Mesenteric fat pad (tissue), 1 donor: Measurements from ENCODE around the gene RAPGEF4. TPM values are rescaled to one million over a fixed set of nuclear protein-coding genes. Genes with fewer than 3 reads are reported as not detected.
"Not testable (repeated sequence)": the region's sequence is repeated elsewhere in the genome, so short reads cannot be mapped to it uniquely, and the experiment has no call there.

ENCODE experiments used
- DNase-seq: peaks from one replicate; pipeline ENCODE4 v3.0.0-alpha.2; 2020; ENCODE audit warnings: low spot score
- total RNA-seq: library from RNA; stranded (reverse); fragmentation: NEBNext Ultra II Directional; extraction: Animal tissue kit (Norgen Biotek cat#: 25700); gene quantifications from one replicate; pipeline ENCODE4 v1.2.1, GENCODE V29; 2021
- donor health status: DM: yes; HTN: yes; CAD: no.

The RAPGEF4 gene
- total RNA-seq, 1 donor from 2014 or later: 10.4 TPM

DNA sequence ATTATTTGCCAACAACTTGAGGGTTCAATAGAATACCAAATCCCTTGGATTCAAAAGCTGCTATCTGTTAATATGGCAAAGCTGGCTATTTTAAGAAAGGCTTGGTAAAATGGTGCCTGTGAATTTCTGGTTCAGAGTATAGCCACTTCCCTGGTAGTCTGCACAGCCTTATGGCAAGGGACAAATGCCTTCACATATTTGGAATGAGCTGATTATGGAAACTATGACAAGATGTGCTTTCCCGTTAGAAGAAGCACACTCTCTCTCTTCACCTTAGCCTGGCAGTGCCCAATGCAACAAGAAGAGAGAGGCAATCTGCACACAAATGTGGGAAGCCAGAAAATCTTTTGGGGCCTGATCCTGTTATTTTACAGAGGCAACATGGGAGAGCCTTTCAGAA is 292.5 kb downstream of the RAPGEF4 start:
- no peak for DNase-seq

DNA sequence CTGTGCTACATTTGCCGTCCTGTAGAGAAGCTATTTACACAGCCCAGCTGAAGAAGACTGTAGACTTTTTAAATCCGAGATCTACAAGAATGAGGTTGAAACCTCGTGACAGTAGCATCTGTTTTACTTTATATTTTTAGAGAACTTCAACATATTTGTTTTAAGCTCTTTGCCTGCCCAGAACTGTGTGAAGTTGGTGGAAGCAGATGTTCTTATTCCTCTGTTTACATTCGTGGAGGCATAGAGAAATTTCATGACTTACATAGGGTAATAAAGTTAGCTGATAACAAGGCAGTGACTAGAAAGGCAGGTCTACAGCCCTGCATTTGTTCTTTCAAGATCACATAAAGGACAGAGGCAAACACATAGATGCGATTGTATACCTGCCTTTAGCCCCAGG is 293.0 kb downstream of the RAPGEF4 start:
- no peak for DNase-seq

- DNase-seq: no peak
Measured at GRCh38 chr2:173030561-173031490, 295.2 kb downstream of the RAPGEF4 start.

GRCh38 chr2:173032032-173032431 is 296.4 kb downstream of the RAPGEF4 start:
- no peak for DNase-seq

- DNase-seq: no peak
Measured at GRCh38 chr2:173033084-173033483, 297.4 kb downstream of the RAPGEF4 start.

DNA sequence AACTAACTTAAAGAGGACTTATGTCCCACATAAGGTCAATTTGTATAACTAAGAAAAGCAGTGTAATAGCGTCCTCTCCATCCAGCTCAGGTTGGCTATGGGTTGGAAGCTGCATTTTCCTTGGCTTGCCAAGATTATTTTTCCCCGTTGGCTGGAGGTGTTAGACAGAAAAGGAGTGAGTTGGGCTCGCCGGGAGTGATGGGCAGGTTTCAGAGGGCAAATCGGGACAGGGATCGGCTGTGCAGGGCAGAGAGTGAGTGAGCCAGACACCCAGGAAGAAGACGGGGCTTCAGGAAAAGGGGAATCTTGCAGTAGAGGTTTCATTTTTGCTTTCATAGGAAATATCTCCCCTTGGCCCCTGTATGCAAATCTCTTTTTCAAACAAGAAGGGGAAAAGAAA is 298.5 kb downstream of the RAPGEF4 start:
- no peak for DNase-seq

- no peak for DNase-seq
Measured at GRCh38 chr2:173037245-173038120, 301.8 kb downstream of the RAPGEF4 start.

DNA sequence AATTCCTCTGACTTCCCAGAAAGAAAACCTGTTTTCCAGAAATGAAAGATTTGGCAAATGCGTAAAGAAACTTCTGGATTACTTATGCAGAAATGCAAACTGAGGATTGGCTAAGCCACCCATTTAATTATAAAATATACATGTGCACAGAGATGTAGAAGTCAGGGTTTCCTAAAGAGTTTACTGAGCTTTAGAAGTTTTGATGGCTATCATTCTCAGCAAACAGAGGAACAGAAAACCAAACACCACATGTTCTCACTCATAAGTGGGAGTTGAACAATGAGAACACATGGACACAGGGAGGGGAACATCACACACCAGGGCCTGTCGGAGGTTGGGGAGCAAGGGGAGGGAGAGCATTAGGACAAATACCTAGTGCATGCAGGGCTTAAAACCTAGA is 302.6 kb downstream of the RAPGEF4 start:
- not testable (repeated sequence) for DNase-seq

- no peak for DNase-seq
Measured at GRCh38 chr2:173040729-173041128, 305.1 kb downstream of the RAPGEF4 start.

- DNase-seq: no peak
Measured at GRCh38 chr2:173043476-173043875, 307.8 kb downstream of the RAPGEF4 start.

DNA sequence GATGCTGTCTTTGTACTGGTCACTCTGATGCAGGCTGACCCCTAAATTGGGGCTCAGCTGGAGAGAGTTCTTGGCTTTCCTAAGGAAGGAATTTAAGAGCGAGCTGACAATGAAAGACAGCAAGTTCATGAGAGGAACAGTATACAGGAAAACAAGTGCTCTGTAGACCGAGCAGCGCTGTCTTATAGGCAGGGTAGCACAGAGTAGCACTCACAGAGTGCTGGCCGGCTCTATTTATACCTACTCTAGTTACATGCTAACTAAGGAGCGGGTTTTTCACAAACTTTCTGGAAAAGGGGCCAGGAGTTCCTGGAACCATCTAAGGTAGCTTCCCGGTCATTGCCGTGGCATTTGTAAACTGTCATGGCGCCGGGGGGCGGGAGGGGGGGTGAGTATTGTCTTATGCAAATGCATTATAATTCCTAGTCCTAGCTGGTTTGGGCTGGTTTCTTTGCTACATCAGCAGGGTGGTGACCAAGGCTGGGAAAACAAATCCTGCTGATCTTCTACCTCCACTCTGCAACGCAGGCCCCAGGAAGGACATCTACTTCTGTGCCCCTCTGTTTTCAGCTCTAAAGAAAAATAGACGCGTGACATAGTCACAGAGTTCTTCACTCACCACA is 308.4 kb downstream of the RAPGEF4 start:
- no peak for DNase-seq

DNA sequence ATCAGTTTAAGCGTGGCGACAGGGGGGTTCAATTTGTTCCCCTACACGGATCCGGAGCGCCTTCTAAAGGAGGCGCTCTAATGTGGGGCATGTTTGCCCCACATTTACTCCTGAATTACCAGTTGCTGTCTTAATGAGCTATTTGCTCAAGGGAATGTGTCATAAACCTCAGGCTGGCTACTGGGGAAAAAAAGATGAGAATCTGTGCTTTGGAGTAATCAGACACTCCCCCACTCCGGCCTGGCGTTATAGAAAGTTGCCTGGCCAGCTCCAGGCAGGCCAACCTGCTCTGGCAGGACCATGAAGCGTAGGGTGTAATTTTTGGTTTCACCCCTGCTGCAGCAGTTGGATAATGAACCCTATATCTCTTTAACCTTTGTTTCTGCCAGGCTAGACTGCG is 309.0 kb downstream of the RAPGEF4 start:
- DNase-seq: no peak

DNA sequence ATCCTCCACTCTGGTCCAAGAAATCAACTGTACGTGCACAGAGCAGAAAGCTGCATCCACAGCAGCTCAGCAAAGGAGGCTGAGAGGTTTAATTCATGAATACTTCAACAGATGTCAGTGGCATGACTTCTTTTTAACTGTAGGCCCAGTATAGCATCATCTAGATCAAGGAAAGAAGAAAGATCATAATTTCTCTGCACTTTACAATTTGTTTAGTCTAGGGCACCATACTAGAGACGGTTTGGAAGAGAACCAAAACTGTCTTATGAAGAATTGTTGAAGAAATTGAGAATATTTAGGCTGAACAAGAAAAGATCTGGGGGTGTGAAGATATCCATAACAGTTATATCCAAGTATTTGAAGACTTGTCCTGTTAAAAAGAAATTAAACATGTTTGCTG is 309.5 kb downstream of the RAPGEF4 start:
- no peak for DNase-seq

DNA sequence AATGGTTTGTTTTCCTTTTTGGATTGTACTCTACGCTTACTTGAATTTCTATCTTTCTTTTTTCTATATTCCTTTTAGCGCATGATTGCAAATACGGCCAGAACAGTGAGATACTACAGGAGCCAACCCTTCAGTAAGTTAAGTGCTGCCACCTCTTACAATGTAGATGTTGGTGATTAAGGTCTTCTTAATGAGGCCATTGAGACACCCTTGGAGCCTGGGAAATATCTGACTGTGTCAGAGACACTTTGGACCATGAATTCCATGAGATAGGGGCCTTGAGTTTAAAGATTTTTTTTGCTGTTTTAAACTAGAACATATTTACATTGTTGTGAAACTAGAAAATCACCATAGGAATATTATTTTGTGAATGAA is 312.9 kb downstream of the RAPGEF4 start:
- no peak for DNase-seq

GRCh38 chr2:173048897-173049661 is 313.4 kb downstream of the RAPGEF4 start:
- DNase-seq: no peak

GRCh38 chr2:173049831-173050230 is 314.2 kb downstream of the RAPGEF4 start:
- no peak for DNase-seq

- no peak for DNase-seq
Measured at GRCh38 chr2:173050684-173051083, 315.0 kb downstream of the RAPGEF4 start.

- no peak for DNase-seq
Measured at GRCh38 chr2:173051463-173052215, 316.0 kb downstream of the RAPGEF4 start.

DNA sequence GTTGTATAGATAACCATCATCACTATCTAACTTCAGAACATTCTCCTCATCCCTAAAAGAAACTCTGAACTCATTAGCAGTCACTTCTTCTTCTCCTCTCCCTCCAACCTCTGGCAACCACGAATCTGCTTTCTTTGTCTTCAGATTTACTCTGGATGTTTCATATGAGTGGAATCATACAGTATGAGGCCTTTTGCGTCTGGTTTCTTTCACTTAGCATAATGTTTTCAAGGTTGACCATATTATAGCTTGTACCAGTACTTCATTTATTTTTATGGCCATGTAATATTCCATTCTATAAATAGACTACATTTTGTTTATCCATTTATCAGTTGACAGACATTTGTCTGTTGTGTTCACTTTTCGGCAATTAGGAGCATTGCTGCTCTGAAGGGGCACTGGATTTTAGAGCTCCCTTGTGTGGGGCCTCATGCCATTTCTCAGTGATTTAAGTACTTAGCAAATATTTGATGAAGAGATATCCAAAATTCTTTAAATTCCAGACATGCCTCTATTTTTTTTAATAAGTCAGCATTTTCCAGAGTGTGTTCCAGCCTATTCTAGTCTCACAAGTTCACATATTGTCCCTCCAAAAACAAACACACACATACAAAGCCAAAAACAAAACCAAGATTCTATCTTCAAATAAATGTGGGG is 317.5 kb downstream of the RAPGEF4 start:
- no peak for DNase-seq

GRCh38 chr2:173054466-173054865 is 318.8 kb downstream of the RAPGEF4 start:
- DNase-seq: no peak
